22Rv1 (cell line): ENCODE measurements around the gene PKNOX2.

Experiments used
- H3K27ac ChIP-seq: fragments of 450-650 bp; 2 replicates; pipeline ENCODE4 v1.5.1; 2017
- ZFX ChIP-seq: fragments of 450-650 bp; IDR thresholded peaks from 2 replicates; pipeline ENCODE4 v1.6.1; 2017; ENCODE audit warnings: antibody characterized with exemption, borderline replicate concordance
- TF ChIP-seq, protein P1 (sequence below): fragments of 450-650 bp; IDR thresholded peaks from 2 replicates; pipeline ENCODE4 v1.5.1; 2017; ENCODE audit warnings: mild to moderate bottlenecking

The PKNOX2 gene

DNA sequence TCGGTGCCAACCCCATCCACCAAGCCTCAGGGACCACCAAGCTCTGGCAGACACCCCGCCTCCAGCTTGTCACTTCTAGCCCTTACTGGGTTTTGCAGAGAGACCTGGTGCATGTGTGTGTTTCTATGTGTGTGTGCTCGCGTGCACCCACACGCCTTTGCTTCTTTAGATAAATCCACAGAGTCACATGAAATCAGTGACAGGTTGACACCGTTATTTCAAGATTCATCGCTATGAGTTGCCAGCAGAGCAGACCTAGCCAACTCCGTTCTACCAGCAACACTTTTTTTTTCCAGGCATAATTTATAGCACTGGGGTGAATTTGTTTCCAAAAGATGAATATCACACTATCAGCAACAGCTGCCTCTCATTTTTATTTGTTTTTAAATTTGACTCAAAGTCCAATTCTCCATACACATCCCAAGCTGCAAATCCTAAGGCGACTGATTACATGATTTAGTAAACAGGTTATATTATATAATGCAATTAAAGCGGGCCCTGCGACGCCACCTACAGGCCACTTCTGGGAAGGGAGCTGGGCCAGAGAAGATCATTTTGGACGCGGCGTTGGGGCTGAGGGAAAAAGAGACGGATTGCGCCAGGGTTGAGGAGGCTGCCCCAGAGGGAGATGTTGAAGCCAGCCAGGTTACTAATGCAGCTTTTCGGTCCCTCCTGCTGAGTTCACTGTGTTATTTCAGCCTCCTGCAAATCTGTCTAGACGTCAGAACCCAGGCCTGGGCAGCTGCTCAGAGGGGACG lies 181.0 kb downstream of the PKNOX2 start:
- no peak for TF ChIP-seq ZFX
- TF ChIP-seq, protein P1, sequence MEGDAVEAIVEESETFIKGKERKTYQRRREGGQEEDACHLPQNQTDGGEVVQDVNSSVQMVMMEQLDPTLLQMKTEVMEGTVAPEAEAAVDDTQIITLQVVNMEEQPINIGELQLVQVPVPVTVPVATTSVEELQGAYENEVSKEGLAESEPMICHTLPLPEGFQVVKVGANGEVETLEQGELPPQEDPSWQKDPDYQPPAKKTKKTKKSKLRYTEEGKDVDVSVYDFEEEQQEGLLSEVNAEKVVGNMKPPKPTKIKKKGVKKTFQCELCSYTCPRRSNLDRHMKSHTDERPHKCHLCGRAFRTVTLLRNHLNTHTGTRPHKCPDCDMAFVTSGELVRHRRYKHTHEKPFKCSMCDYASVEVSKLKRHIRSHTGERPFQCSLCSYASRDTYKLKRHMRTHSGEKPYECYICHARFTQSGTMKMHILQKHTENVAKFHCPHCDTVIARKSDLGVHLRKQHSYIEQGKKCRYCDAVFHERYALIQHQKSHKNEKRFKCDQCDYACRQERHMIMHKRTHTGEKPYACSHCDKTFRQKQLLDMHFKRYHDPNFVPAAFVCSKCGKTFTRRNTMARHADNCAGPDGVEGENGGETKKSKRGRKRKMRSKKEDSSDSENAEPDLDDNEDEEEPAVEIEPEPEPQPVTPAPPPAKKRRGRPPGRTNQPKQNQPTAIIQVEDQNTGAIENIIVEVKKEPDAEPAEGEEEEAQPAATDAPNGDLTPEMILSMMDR: peak; percentile 94
- no peak overlapping the region for H3K27ac ChIP-seq

- no peak overlapping the region for H3K27ac ChIP-seq
- TF ChIP-seq, protein P1: no peak
- no peak for TF ChIP-seq ZFX
These were observed 181.6 kb downstream of the PKNOX2 start for GRCh38 chr11:125346179-125346530.

DNA sequence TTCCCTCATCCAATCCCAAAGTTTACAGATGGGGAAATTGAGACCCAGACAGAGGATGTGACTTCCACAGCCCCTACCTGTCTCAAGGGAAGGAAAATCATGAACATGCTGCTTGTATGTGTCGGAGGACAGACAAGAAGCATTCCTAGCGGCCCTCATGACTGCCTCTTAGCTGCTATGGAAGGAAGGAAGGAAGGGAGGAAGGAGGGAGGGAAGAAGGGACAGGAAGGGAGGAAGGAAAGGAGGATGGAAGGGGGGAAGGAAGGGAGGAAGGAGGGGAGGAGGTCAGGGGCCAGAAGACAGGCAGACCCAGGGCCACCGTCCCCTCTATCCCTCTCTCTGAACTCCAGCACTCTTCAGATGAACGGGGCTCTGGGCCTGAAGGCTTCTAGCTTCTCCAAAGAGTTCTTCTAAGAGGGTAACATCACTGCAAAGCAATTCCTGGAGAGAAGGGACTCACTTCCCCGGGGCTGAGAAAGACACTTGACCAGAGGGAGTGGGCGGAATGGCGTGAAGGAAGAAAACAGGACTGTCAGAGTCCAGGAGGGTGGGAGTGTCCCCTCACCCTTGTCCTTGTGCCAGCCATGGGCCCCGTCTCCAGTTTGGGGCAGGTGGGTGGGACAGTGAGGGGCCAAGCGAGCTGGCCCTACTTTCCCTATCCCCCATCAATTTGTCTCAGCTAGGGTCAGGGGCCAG lies 182.2 kb downstream of the PKNOX2 start:
- H3K27ac ChIP-seq: no peak overlapping the region
- TF ChIP-seq, protein P1: no peak
- no peak for TF ChIP-seq ZFX

DNA sequence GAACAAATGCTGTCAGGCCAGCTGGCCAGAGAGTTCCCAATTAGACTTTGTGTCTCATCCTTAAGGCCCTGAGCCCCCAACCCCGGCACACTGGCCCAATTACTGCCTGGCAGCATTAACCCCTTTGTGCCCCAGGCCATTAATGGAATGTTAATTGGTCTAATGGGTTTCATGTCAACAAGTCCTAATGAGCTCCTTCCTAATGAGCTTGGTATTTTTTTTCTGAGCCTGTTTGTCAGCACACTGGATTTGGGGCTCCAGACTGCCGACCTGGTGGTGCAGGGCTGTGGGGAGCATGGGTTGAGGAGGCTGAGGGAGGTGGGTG lies 182.7 kb downstream of the PKNOX2 start:
- no peak for TF ChIP-seq ZFX
- TF ChIP-seq, protein P1: no peak
- no peak overlapping the region for H3K27ac ChIP-seq

DNA sequence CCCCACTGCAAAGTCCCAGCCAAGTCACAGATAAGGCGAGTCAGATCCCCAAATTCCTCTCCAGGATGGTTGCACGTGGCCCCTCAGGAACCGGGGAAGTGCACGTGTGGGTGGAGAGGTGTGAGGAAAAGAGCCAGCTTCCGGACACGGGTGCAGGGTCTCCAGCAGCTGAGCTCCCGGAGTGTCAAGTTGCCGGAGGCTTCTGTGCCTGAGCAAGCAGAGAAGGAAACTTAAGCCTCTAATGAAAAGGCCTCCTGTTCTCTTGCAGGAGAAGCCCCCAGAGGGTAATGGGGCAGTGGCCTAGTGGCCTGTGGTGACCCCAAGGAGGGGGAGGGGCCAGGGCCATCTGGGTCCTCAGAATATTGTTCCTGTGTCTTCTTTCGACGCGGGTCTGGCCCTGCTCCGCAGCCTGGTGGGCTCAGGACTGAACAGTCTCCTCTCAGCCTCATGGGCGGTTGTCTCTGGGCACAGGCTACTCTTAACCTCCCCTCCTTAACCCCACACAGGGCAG lies 183.6 kb downstream of the PKNOX2 start:
- H3K27ac ChIP-seq: no peak overlapping the region
- TF ChIP-seq, protein P1: no peak
- TF ChIP-seq ZFX: no peak

DNA sequence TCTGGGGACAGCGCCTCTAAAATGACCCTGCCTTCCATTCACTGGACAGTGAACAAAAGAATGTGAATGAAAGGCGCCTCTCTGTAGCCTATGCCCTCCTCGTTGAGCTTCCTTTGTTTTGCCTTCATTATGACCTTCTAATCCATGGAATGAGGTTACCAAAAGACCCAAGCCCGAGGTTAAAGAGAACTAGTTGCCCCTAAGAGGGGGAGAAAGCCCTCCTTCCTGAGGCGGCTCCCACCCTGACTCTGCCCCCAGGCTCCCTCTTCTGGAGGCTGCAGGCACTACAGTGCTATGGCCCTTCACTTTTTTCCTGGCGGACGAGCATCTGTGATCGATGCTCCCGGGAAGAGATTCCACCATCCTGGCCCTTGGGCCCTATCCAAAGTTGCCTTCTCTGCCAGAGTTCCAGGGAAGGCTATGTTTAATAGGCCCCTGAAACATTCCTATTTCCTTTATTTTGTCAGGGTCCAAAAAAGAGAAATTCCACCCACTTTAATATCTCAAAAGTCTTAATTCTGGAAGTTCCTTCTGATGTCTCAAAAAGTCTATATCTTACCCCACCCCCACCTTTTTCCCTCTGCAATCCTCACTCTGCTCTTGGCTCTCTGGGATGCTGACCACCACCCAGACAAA lies 184.2 kb downstream of the PKNOX2 start:
- H3K27ac ChIP-seq: no peak overlapping the region
- TF ChIP-seq ZFX: no peak
- TF ChIP-seq, protein P1: peak; percentile 90
